ENCODE data around the gene FRMD4A.

DNA sequence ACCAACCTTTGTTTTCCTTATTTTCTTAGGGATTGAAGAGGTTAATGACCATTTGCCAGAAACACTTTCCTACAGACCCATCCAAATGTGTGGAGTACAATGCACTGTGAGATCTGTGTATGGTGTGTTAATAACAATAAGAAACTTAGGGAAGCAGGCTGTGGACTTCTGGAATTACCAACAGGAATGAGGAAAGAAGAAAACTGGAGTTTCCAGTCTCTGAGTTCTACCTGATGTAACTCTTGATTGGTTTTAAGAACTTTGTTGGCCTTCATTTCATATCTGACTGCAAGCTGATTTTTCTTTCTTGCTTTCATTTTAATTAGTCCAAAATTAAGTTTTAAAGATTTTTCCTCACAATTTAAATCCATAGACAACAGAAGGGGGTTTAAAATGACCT, 700.5 kb downstream of the FRMD4A start:
- TF ChIP-seq CTCF (IDR thresholded peaks at IDR 0.05) (no peak), EZH2 (IDR thresholded peaks at IDR 0.05) (no peak), EZH2phosphoT487 (IDR thresholded peaks at IDR 0.05) (no peak)

Data from neural progenitor cell (in vitro differentiated cells).